Measurements from ENCODE around the gene DCAF8L2.

The DCAF8L2 gene

DNA sequence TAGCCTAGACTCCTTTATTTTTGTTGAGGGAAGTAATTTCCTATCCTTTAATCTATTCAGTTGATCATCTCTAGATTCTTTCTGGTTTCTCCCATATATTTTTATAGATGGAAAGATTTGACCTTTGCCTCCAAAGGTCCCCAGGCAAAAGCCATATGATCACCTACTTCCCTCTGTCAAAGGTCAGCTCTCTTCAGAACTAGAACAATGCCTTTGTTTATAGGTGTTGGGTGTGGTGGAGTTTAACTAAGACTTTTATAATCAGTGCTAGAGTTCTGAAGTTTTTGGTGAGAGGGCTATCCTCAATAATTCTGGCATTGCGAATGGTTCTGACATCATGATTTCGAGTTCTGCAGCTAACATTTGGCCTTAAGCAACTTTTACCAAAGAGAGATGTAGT, 19.0 kb upstream of the DCAF8L2 start:
- TF ChIP-seq, protein P1, sequence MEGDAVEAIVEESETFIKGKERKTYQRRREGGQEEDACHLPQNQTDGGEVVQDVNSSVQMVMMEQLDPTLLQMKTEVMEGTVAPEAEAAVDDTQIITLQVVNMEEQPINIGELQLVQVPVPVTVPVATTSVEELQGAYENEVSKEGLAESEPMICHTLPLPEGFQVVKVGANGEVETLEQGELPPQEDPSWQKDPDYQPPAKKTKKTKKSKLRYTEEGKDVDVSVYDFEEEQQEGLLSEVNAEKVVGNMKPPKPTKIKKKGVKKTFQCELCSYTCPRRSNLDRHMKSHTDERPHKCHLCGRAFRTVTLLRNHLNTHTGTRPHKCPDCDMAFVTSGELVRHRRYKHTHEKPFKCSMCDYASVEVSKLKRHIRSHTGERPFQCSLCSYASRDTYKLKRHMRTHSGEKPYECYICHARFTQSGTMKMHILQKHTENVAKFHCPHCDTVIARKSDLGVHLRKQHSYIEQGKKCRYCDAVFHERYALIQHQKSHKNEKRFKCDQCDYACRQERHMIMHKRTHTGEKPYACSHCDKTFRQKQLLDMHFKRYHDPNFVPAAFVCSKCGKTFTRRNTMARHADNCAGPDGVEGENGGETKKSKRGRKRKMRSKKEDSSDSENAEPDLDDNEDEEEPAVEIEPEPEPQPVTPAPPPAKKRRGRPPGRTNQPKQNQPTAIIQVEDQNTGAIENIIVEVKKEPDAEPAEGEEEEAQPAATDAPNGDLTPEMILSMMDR (IDR thresholded peaks at IDR 0.05; ENCODE audit: low read depth, low read length, missing control alignments), result no peak
- Histone ChIP-seq H3K4me3 (ENCODE audit: low read depth, low read length) (no peak overlapping the region), H3K27me3 (replicated peaks) (no peaks in the 10 kb centered on the region), H3K27ac (no peak overlapping the region), H3K36me3 (replicated peaks) (no peaks in the 10 kb centered on the region)
- in situ Hi-C loops (cut with HindIII; ENCODE audit: low pct_ligation_motif_present, low sequenced_read_pairs), result no loop called here
- no peak for DNase-seq

DNA sequence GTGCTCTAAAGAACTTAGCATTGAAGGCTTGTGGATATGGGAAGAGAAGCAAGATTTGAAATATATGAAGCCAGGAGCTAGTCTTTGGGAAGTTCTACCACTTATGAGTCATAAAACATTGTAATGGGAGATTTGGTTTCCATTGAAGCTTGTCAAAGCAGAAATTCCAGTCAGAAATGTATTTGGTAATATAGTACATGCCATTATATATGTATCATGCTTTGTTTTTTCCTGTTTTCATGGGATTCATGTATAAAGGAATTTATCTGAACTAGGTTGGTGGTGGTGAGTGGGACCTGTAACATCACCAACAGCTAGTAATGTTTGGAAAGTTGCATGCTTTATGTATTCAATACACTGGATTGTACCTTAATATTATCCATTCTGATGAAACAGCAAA, 14.6 kb upstream of the DCAF8L2 start:
- in situ Hi-C loops (cut with HindIII; ENCODE audit: low pct_ligation_motif_present, low sequenced_read_pairs), result no loop called here
- TF ChIP-seq, protein P1 (IDR thresholded peaks at IDR 0.05; ENCODE audit: low read depth, low read length, missing control alignments), result no peak
- no peak for DNase-seq
- Histone ChIP-seq H3K36me3 (replicated peaks) (no peaks in the 10 kb centered on the region), H3K27me3 (replicated peaks) (no peaks in the 10 kb centered on the region), H3K27ac (peak overlapping the region; percentile 34), H3K4me3 (ENCODE audit: low read depth, low read length) (no peak overlapping the region)

DNA sequence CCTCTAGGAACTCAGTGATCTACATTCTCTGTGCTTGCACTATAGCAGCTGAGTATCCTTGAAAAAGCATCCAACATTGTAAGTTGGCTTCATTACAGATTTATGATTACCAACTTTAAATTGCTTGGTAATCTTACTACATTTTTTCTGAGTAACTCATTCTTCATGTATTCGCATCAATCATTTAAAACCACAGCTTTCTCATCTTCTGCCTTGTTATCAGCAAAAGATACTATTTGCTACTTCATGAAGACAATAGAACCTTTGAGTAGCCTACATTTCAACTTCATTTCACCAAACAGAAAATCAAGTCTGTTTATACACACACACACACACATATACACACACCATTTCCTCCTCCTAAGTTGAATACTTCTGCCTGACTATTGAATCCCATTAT, 6.2 kb upstream of the DCAF8L2 start:
- Histone ChIP-seq H3K27me3 (replicated peaks) (no peaks in the 10 kb centered on the region), H3K36me3 (replicated peaks) (no peaks in the 10 kb centered on the region), H3K4me3 (ENCODE audit: low read depth, low read length) (no peak overlapping the region), H3K27ac (no peak overlapping the region)
- no peak for DNase-seq
- TF ChIP-seq, protein P1 (IDR thresholded peaks at IDR 0.05; ENCODE audit: low read depth, low read length, missing control alignments), result no peak
- in situ Hi-C loops (cut with HindIII; ENCODE audit: low pct_ligation_motif_present, low sequenced_read_pairs), result no loop called here

DNA sequence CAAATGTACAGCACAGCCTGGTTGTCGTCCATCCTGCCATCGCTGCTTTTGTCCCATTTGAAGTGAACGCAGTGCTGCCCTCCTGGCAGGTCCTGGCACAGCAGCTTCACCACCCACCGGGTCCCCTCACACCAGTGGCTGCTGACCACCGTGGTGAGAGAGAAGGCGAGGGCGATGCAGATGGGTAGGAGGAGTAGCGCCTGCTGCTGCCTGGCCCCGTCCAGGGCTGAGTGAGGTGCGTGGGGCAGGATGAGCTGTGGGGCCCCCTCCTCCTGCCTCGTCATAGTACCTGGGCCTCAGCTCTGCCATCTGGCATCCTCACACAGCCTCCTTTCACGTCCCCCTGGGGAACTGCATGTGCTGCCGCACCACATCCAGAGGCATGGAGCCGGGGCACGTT, 1.8 kb downstream of the DCAF8L2 start:
- DNase-seq, result no peak
- TF ChIP-seq, protein P1 (IDR thresholded peaks at IDR 0.05; ENCODE audit: low read depth, low read length, missing control alignments), result no peak
- in situ Hi-C loops (cut with HindIII; ENCODE audit: low pct_ligation_motif_present, low sequenced_read_pairs), result no loop called here
- H3K27ac ChIP-seq, result no peak overlapping the region
- no peaks in the 10 kb centered on the region for H3K27me3 ChIP-seq (replicated peaks)
- no peaks in the 10 kb centered on the region for H3K36me3 ChIP-seq (replicated peaks)
- H3K4me3 ChIP-seq (ENCODE audit: low read depth, low read length), result no peak overlapping the region

DNA sequence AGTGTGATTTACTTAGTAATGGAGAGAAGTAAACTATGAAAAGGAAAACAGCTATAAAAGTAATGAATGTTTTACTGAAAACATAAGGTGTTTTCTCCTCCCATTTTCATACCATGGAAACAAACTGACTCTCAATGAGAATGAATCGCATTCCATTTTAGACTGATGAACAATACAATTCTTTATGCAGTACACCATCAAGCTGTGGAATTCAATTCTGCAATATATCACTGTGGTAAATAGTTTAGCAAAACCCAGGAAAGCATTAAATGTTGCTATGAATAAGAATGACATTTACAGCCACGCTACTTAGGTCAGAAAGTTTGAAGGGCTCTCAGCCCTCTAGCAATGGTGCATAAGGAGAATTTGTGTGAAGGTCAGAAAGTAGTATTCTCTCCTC, 7.4 kb downstream of the DCAF8L2 start:
- in situ Hi-C loops (cut with HindIII; ENCODE audit: low pct_ligation_motif_present, low sequenced_read_pairs), result no loop called here
- no peaks in the 10 kb centered on the region for H3K36me3 ChIP-seq (replicated peaks)
- no peak for DNase-seq
- no peak overlapping the region for H3K27ac ChIP-seq
- H3K4me3 ChIP-seq (ENCODE audit: low read depth, low read length), result no peak overlapping the region
- TF ChIP-seq, protein P1 (IDR thresholded peaks at IDR 0.05; ENCODE audit: low read depth, low read length, missing control alignments), result no peak
- no peaks in the 10 kb centered on the region for H3K27me3 ChIP-seq (replicated peaks)

DNA sequence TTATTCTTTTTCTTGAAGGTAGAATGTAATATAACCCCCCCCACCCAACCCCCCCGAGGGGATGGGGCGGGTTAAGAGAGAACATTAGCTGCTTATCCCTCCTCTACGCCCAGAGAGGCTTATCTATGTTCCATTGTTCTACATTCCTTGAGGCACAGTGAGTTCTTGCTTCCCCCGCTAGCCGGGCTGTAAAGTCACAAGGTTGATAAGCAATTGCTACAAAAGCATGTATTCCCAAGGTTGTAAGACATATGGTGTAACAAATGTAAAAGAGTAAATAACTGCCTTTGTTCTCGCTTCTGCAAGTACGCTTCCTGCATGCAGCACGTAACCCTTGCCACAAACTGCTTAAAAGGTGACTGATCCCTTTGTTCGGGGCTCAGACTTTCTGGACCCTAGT, 8.2 kb downstream of the DCAF8L2 start:
- peak; percentile 54 for DNase-seq

More for the DNA sequence above, 8.2 kb downstream of the DCAF8L2 start:
- in situ Hi-C loops (cut with HindIII; ENCODE audit: low pct_ligation_motif_present, low sequenced_read_pairs), result no loop called here
- no peaks in the 10 kb centered on the region for H3K36me3 ChIP-seq (replicated peaks)
- no peaks in the 10 kb centered on the region for H3K27me3 ChIP-seq (replicated peaks)
- no peak overlapping the region for H3K27ac ChIP-seq
- no peak overlapping the region for H3K4me3 ChIP-seq (ENCODE audit: low read depth, low read length)
- TF ChIP-seq, protein P1 (IDR thresholded peaks at IDR 0.05; ENCODE audit: low read depth, low read length, missing control alignments), result no peak

All from brain microvascular endothelial cell (primary cell).